AG08396 (cell line): ENCODE data around the gene PGA4.
"Not testable (repeated sequence)": the region's sequence is repeated elsewhere in the genome, so short reads cannot be mapped to it uniquely, and the experiment has no call there.

Source experiments
- DNase-seq: peaks from one replicate; pipeline ENCODE4 v3.0.0; 2012; ENCODE audit warnings: low spot score, mixed read lengths

PGA4 gene

GRCh38 chr11:61250796-61251765 is 28.9 kb downstream of the PGA4 start:
- not testable (repeated sequence) for DNase-seq

- not testable (repeated sequence) for DNase-seq
Measured at GRCh38 chr11:61252332-61252731, 30.2 kb downstream of the PGA4 start.

GRCh38 chr11:61254403-61255025 is 32.4 kb downstream of the PGA4 start:
- DNase-seq: peak; percentile 87

- DNase-seq: no peak
Measured at GRCh38 chr11:61256710-61257482, 34.7 kb downstream of the PGA4 start.

- DNase-seq: no peak
Measured at GRCh38 chr11:61258546-61258945, 36.4 kb downstream of the PGA4 start.

GRCh38 chr11:61259363-61259762 is 37.2 kb downstream of the PGA4 start:
- DNase-seq: no peak

GRCh38 chr11:61264371-61264770 is 42.2 kb downstream of the PGA4 start:
- no peak for DNase-seq

GRCh38 chr11:61264795-61265194 is 42.6 kb downstream of the PGA4 start:
- DNase-seq: no peak

GRCh38 chr11:61265357-61265756 is 43.2 kb downstream of the PGA4 start:
- DNase-seq: no peak

GRCh38 chr11:61266602-61267001 is 44.5 kb downstream of the PGA4 start:
- DNase-seq: no peak

GRCh38 chr11:61267437-61267841 is 45.3 kb downstream of the PGA4 start:
- no peak for DNase-seq

- no peak for DNase-seq
Measured at GRCh38 chr11:61268588-61269250, 46.6 kb downstream of the PGA4 start.

- DNase-seq: peak; percentile 77
Measured at GRCh38 chr11:61270354-61271076, 48.4 kb downstream of the PGA4 start.

- DNase-seq: no peak
Measured at GRCh38 chr11:61272731-61273130, 50.6 kb downstream of the PGA4 start.

GRCh38 chr11:61273178-61274078 is 51.3 kb downstream of the PGA4 start:
- DNase-seq: no peak

- no peak for DNase-seq
Measured at GRCh38 chr11:61274084-61274483, 51.9 kb downstream of the PGA4 start.

- DNase-seq: no peak
Measured at GRCh38 chr11:61275191-61275590, 53.0 kb downstream of the PGA4 start.

- DNase-seq: no peak
Measured at GRCh38 chr11:61277186-61278000, 55.2 kb downstream of the PGA4 start.

GRCh38 chr11:61278001-61278470 is 55.9 kb downstream of the PGA4 start:
- DNase-seq: no peak
